Bronchial epithelial cell (primary cell): ENCODE data around the gene TMEM108. TPM values are rescaled to one million over a fixed set of nuclear protein-coding genes. Genes with fewer than 3 reads are reported as not detected.

ENCODE experiments used
- DNase-seq: peaks from one replicate; pipeline ENCODE4 v3.0.0-alpha.2; 2010; ENCODE audit warnings: low read depth
- FAIRE-seq: peaks from 2 replicates; lab custom pipeline; 2011; peaks lifted over from hg19 to GRCh38; lab: Jason Lieb, UNC
- H3K27me3 ChIP-seq: 2 replicates; pipeline ENCODE4 v1.5.1; 2011; ENCODE audit warnings: low read length; ENCODE audit not compliant: control insufficient read depth, insufficient read depth
- H3K36me3 ChIP-seq: 2 replicates; pipeline ENCODE4 v1.5.1; 2011; ENCODE audit warnings: low read length; ENCODE audit not compliant: control insufficient read depth, insufficient read depth
- H3K4me3 ChIP-seq: 2 replicates; pipeline ENCODE4 v1.5.1; 2011; ENCODE audit warnings: mild to moderate bottlenecking, low read depth, low read length, control low read depth
- total RNA-seq: library from RNA; depleted of rRNA; stranded (reverse); fragments of >200 nt; gene quantifications from 2 replicates; pipeline ENCODE4 v1.2.1, GENCODE V29; 2014
- TF ChIP-seq, protein P1 (sequence below): IDR thresholded peaks from 2 replicates; pipeline ENCODE4 v1.5.1; 2011; ENCODE audit warnings: mild to moderate bottlenecking, moderate library complexity, low read length, control low read depth, inconsistent platforms; ENCODE audit not compliant: insufficient read depth, severe bottlenecking

TMEM108 gene
- total RNA-seq, 1 donor from 2014 or later: not detected

GRCh38 chr3:133258358-133258757 lies 220.2 kb downstream of the TMEM108 start:
- FAIRE-seq: no peak
- TF ChIP-seq, protein P1, sequence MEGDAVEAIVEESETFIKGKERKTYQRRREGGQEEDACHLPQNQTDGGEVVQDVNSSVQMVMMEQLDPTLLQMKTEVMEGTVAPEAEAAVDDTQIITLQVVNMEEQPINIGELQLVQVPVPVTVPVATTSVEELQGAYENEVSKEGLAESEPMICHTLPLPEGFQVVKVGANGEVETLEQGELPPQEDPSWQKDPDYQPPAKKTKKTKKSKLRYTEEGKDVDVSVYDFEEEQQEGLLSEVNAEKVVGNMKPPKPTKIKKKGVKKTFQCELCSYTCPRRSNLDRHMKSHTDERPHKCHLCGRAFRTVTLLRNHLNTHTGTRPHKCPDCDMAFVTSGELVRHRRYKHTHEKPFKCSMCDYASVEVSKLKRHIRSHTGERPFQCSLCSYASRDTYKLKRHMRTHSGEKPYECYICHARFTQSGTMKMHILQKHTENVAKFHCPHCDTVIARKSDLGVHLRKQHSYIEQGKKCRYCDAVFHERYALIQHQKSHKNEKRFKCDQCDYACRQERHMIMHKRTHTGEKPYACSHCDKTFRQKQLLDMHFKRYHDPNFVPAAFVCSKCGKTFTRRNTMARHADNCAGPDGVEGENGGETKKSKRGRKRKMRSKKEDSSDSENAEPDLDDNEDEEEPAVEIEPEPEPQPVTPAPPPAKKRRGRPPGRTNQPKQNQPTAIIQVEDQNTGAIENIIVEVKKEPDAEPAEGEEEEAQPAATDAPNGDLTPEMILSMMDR: no peak
- H3K36me3 ChIP-seq: no peaks in the 10 kb centered on the region
- peak; percentile 38 for DNase-seq
- H3K27me3 ChIP-seq: no peaks in the 10 kb centered on the region
- H3K4me3 ChIP-seq: no peak overlapping the region

- no peak for FAIRE-seq
- TF ChIP-seq, protein P1: no peak
- no peak overlapping the region for H3K4me3 ChIP-seq
- H3K27me3 ChIP-seq: no peaks in the 10 kb centered on the region
- peak; percentile 62 for DNase-seq
- no peaks in the 10 kb centered on the region for H3K36me3 ChIP-seq
Measured at GRCh38 chr3:133259767-133260166, 221.6 kb downstream of the TMEM108 start.

DNA sequence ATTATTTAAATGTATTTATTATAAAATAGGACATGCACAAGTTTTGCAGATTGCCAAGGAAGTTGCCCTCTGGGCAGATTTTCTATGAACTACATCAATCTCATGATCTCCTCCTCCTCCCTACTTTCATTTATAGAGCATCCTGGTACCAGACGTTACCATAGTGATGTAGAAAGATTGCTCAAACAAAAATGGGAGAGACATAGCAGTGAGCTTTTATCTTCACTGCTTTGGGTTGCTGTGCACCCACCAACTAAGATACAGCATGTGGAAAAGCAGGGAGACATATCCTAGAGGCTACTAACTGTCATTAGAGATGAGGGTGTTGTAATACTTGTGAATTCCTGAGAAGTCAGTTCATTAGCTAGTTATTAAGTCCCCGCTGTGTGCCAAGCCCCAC lies 224.1 kb downstream of the TMEM108 start:
- TF ChIP-seq, protein P1: no peak
- DNase-seq: no peak
- Histone ChIP-seq H3K4me3 (no peak overlapping the region), H3K27me3 (no peaks in the 10 kb centered on the region), H3K36me3 (no peaks in the 10 kb centered on the region)
- FAIRE-seq: no peak

DNA sequence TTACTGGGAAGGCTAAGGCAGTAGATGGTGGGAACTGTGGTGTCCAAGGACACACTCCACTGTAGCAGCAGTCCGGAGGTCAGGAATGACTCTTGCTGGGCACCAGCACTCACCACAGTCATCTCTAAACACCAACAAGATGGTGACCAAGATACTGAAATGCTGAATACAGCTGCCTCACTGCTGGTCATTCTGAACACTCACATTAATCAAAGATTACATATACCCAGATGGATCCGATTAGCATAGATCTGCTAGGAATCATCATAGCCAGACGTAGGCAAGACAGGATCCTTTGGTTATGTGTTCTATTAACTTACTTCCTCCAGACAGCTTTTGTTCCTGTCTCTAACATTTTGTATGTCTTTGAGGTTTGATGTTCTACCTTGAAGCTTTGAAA lies 226.7 kb downstream of the TMEM108 start:
- no peak overlapping the region for H3K4me3 ChIP-seq
- no peaks in the 10 kb centered on the region for H3K36me3 ChIP-seq
- DNase-seq: no peak
- H3K27me3 ChIP-seq: no peaks in the 10 kb centered on the region
- FAIRE-seq: no peak
- TF ChIP-seq, protein P1: no peak

DNA sequence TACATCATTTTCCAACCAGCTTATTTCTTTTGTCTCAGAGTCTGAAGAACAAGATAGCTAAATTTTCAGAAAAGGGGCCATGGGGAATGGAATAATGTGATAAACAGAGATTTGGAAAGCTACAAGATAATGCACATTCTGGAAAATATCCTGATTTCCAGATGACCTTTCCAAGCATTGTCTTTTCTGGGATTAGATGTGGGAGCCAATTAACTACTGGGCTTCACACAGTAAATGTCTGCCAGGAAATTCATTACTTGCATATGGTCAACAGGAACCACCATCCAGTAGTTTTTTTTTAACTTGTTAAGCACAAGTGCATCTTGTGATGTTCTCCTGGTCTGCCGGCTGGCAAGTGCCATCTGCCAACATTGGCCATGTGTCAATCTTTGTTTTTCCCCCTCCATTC lies 230.5 kb downstream of the TMEM108 start:
- FAIRE-seq: no peak

DNA sequence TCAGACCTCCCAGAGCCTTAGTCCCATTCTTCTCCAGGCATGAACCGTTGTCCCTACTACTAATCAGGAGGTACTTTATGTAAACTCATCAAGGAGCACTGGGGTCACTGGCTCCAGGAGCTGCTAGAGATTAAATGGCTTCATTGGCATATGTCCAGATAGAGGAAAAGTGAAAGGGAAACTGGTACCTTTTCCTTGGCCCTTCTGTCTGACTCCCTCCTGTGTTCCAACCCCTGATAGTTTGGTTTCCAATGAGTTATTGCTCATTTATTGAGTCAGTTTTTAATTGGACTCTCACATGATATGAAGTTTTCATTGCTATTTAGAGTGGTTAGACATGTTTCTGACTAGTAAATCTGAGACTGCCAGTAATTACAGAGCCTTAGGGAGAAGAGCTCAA lies 231.2 kb downstream of the TMEM108 start:
- no peaks in the 10 kb centered on the region for H3K36me3 ChIP-seq
- no peak for DNase-seq
- no peak overlapping the region for H3K4me3 ChIP-seq
- no peaks in the 10 kb centered on the region for H3K27me3 ChIP-seq
- no peak for FAIRE-seq
- TF ChIP-seq, protein P1: no peak

More for the DNA sequence above, 230.5 kb downstream of the TMEM108 start:
- no peaks in the 10 kb centered on the region for H3K27me3 ChIP-seq
- H3K36me3 ChIP-seq: no peaks in the 10 kb centered on the region
- H3K4me3 ChIP-seq: no peak overlapping the region
- TF ChIP-seq, protein P1: no peak
- DNase-seq: no peak
